Heart left ventricle (tissue), 16 donors: ENCODE data around the gene GRIK1. TPM values are rescaled to one million over a fixed set of nuclear protein-coding genes. Genes with fewer than 3 reads are reported as not detected.
A peak's percentile ranks its signal among the peaks of the same experiment; 100 is the strongest.

Experiments
- ATAC-seq, 4 donors: fragments of 200-7000 bp; cut with Tn5 transposase; one replicate each; pipeline ENCODE4 v1.9.1; 2020 to 2022; ENCODE audit warnings: moderate library complexity in 4 of 4, mild to moderate bottlenecking in 3 of 4, moderate number of reproducible peaks in 1 of 4
- DNase-seq, 5 donors: peaks; one replicate each; pipeline ENCODE4 v3.0.0-alpha.2; 2020
- H3K27ac ChIP-seq, 12 donors: fragments of 200-600 bp; sonication (generic) in 4 of 12; one replicate each; pipeline versions ENCODE4 v1.5.0 to v1.8.0; 2016 to 2022; ENCODE audit warnings: mild to moderate bottlenecking in 2 of 12
- H3K27me3 ChIP-seq, 9 donors: fragments of 200-600 bp; sonication (generic) in 2 of 9; one replicate each; pipeline versions ENCODE4 v1.5.1 to v1.8.0; 2016 to 2022; ENCODE audit warnings: mild to moderate bottlenecking in 3 of 9
- H3K36me3 ChIP-seq, 9 donors: fragments of 200-600 bp; sonication (generic) in 2 of 9; one replicate each; pipeline versions ENCODE4 v1.5.0 to v1.8.0; 2018 to 2022; ENCODE audit warnings: mild to moderate bottlenecking in 2 of 9
- H3K4me1 ChIP-seq, 12 donors: fragments of 200-600 bp; sonication (generic) in 4 of 12; one replicate each; pipeline versions ENCODE4 v1.5.0 to v1.8.0; 2016 to 2022; ENCODE audit warnings: mild to moderate bottlenecking in 3 of 12
- H3K4me3 ChIP-seq, 12 donors: fragments of 200-600 bp; sonication (generic) in 4 of 12; one replicate each; pipeline versions ENCODE4 v1.5.0 to v1.8.0; 2017 to 2022; ENCODE audit warnings: mild to moderate bottlenecking in 9 of 12, moderate library complexity in 4 of 12
- H3K9me3 ChIP-seq, 12 donors: fragments of 200-600 bp; sonication (generic) in 4 of 12; one replicate each; pipeline versions ENCODE4 v1.5.0 to v1.8.0; 2016 to 2022; ENCODE audit warnings: mild to moderate bottlenecking in 1 of 12
- CTCF ChIP-seq, 12 donors: fragments of 200-600 bp; sonication (generic) in 4 of 12; IDR thresholded peaks; one replicate each; pipeline versions ENCODE4 v1.5.0 to v1.8.0; 2018 to 2022; ENCODE audit warnings: antibody characterized with exemption in 12 of 12, mild to moderate bottlenecking in 5 of 12
- POLR2A ChIP-seq, 2 donors: fragments of 450-650 bp; IDR thresholded peaks; one replicate each; pipeline ENCODE4 v1.6.1; 2017; ENCODE audit warnings: antibody characterized with exemption in 2 of 2, mild to moderate bottlenecking in 2 of 2, moderate library complexity in 2 of 2
- WGBS, 4 donors: extraction: QIAGEN DNeasy Blood & Tissue Kit in 2 of 4; methylation state at CpG; one replicate each; pipeline versions ENCODE4 v1.1.5 to v1.1.7; 2013 to 2018; 5-methylcytosine and 5-hydroxymethylcytosine counted together
- intact Hi-C, 10 donors: fragments of 100-400 bp; cut with DNase I; formaldehyde crosslinking; loops; one replicate each; pipeline versions ENCODE4 v1.11.1 to v1.14.2; 2022
- polyA plus RNA-seq, 2 donors: library from polyadenylated mRNA; stranded (reverse); fragments of 200-250 nt; gene quantifications; one replicate each; pipeline ENCODE4 v1.2.3, GENCODE V29; 2013
- total RNA-seq, 9 donors: library from RNA; depleted of rRNA in 2 of 9; stranded (reverse); fragments of >200 nt in 2 of 9; fragmentation: NEBNext Ultra II Directional in 3 of 9; extraction: Animal tissue kit (Norgen Biotek cat#: 25700) in 3 of 9; gene quantifications; one replicate each; pipeline versions ENCODE4 v1.1.0 to v1.2.4, GENCODE V29; 2016 to 2023
- donor health status: ischemic (EF 13 %, LVEDD 7.1; RV severe dilation, severe dysfunction).
- donor health status: healthy with polysubstance abuse.
- donor health status: DM: no; HTN: yes; CAD: no.
- donor health status: DM: no; HTN: no; CAD: no.
- donor health status: ischemic (EF 25% LVEDD 6.9; RV normal size, moderate dysfunction).
- donor health status: ischemic (EF 25% LVEDD 5.7; RV mildly dilated, moderate dysfunction).
- donor health status: healthy.
- donor health status: DM: yes; HTN: yes; CAD: no.
- donor health status: ischemic (EF 35%, LVEDD 5.7; RV mildly dilated, moderate dysfunction).
- donor health status: nonischemic (EF 11% LVEDD 7.7; RV severe dilation, severe dysfunction).
- donor health status: DM: yes; HTN: yes; CAD: no.
- donor health status: PGD.
- donor health status: ischemic (EF 29% LVEDD 5.4; RV normal size, mild dysfunction).
- donor health status: nonischemic (EF 23%, LVEDD 6.1; RV moderate dilation, normal function).

The GRIK1 gene
- total and polyA plus RNA-seq, 11 donors = 0.12 TPM; not detected in 10

- intact Hi-C loops = no loop called here
- WGBS, 4 donors = 73 to 92% (median 88%) methylated on average over 7 of the region's 7 CpGs
- ATAC-seq (no peak), DNase-seq (no peak)
- peaks cover 0 to 15% (median 0%) of the 10 kb centered on the region in 12 donors for H3K4me1 ChIP-seq
- H3K27me3 ChIP-seq = no peaks in the 10 kb centered on the region
- no peaks in the 10 kb centered on the region for H3K36me3 ChIP-seq
- H3K27ac ChIP-seq = no peak overlapping the region
- TF ChIP-seq POLR2A (IDR thresholded peaks at IDR 0.05) = no peak
- no peak for TF ChIP-seq CTCF (IDR thresholded peaks at IDR 0.05)
- no peaks in the 10 kb centered on the region for H3K9me3 ChIP-seq
- H3K4me3 ChIP-seq = no peak overlapping the region
Observed at GRCh38 chr21:29641635-29642550, 297.9 kb downstream of the GRIK1 start.

GRCh38 chr21:29641001-29641634 lies 298.7 kb downstream of the GRIK1 start:
- Histone ChIP-seq H3K4me3 (no peak overlapping the region), H3K4me1 (peaks cover 0 to 15% (median 0%) of the 10 kb centered on the region in 12 donors), H3K36me3 (no peaks in the 10 kb centered on the region), H3K27me3 (no peaks in the 10 kb centered on the region), H3K27ac (no peak overlapping the region), H3K9me3 (no peaks in the 10 kb centered on the region)
- no peak for TF ChIP-seq POLR2A (IDR thresholded peaks at IDR 0.05)
- TF ChIP-seq CTCF (IDR thresholded peaks at IDR 0.05) = no peak
- intact Hi-C loops = no loop called here
- 85 to 94% (median 92%) methylated on average over 5 of the region's 5 CpGs for WGBS, 4 donors
- DNase-seq (no peak), ATAC-seq (no peak)

GRCh38 chr21:29640080-29640508 lies 299.7 kb downstream of the GRIK1 start:
- no peak for DNase-seq
- Histone ChIP-seq H3K9me3 (no peaks in the 10 kb centered on the region), H3K36me3 (no peaks in the 10 kb centered on the region), H3K27me3 (no peaks in the 10 kb centered on the region), H3K4me1 (peaks cover 0 to 15% (median 0%) of the 10 kb centered on the region in 12 donors), H3K4me3 (no peak overlapping the region), H3K27ac (peak overlapping the region in 1 of 12 donors; percentile 72)
- TF ChIP-seq CTCF (IDR thresholded peaks at IDR 0.05) = no peak
- no peak for TF ChIP-seq POLR2A (IDR thresholded peaks at IDR 0.05)
- intact Hi-C loops = no loop called here
- ATAC-seq = no peak
- 65 to 74% (median 70%) methylated on average over 2 of the region's 2 CpGs for WGBS, 4 donors
